Progenitor cell of endocrine pancreas (in vitro differentiated cells): Measurements from ENCODE around the gene FNDC3B. TPM values are rescaled to one million over a fixed set of nuclear protein-coding genes. Genes with fewer than 3 reads are reported as not detected.

ENCODE experiments used
- DNase-seq: peaks from one replicate; pipeline ENCODE4 v3.0.0; 2021; ENCODE audit warnings: low spot score; ENCODE audit not compliant: unreplicated experiment
- H3K27ac Mint-ChIP-seq: 2 replicates; pipeline ENCODE4 v1.8.0; 2021; ENCODE audit warnings: mild to moderate bottlenecking, moderate library complexity, mixed read lengths
- H3K27me3 Mint-ChIP-seq: 2 replicates; pipeline ENCODE4 v1.8.0; 2021; ENCODE audit warnings: mixed read lengths
- H3K36me3 Mint-ChIP-seq: 2 replicates; pipeline ENCODE4 v1.8.0; 2022; ENCODE audit warnings: mixed read lengths; ENCODE audit not compliant: insufficient read depth
- H3K4me1 Mint-ChIP-seq: 2 replicates; pipeline ENCODE4 v1.8.0; 2021; ENCODE audit warnings: low read depth, mixed read lengths
- H3K4me3 Mint-ChIP-seq: 2 replicates; pipeline ENCODE4 v1.8.0; 2021; ENCODE audit warnings: low read depth, mild to moderate bottlenecking, moderate library complexity, mixed read lengths
- H3K9me3 Mint-ChIP-seq: 2 replicates; pipeline ENCODE4 v1.8.0; 2021; ENCODE audit warnings: low read depth, mixed read lengths
- CTCF ChIP-seq: fragments of 200-600 bp; sonication (generic); IDR thresholded peaks from one replicate; pipeline ENCODE4 v1.5.0; 2021; ENCODE audit warnings: antibody characterized with exemption, mild to moderate bottlenecking; ENCODE audit not compliant: unreplicated experiment
- total RNA-seq: library from RNA; stranded (reverse); gene quantifications from 2 replicates; pipeline ENCODE4 v1.2.1, GENCODE V29; 2021

The FNDC3B gene
- total RNA-seq, 1 donor from 2014 or later: 158 TPM

- peaks cover 5% of the 10 kb centered on the region for H3K9me3 Mint-ChIP-seq
- H3K4me3 Mint-ChIP-seq: no peak overlapping the region
- no peak overlapping the region for H3K27ac Mint-ChIP-seq
- TF ChIP-seq CTCF: no peak
- H3K27me3 Mint-ChIP-seq: no peaks in the 10 kb centered on the region
- DNase-seq: no peak
- peaks cover 20% of the 10 kb centered on the region for H3K36me3 Mint-ChIP-seq
- H3K4me1 Mint-ChIP-seq: peaks cover 39% of the 10 kb centered on the region
Measured at GRCh38 chr3:172083995-172084409, 44.6 kb downstream of the FNDC3B start.

GRCh38 chr3:172084871-172085556 lies 45.6 kb downstream of the FNDC3B start:
- Mint-ChIP-seq H3K27me3 (no peaks in the 10 kb centered on the region), H3K27ac (peak overlapping the region; percentile 66), H3K4me1 (peaks cover 44% of the 10 kb centered on the region), H3K9me3 (peaks cover 5% of the 10 kb centered on the region), H3K4me3 (no peak overlapping the region), H3K36me3 (peaks cover 19% of the 10 kb centered on the region)
- TF ChIP-seq CTCF: no peak
- no peak for DNase-seq

GRCh38 chr3:172085557-172085895 lies 46.1 kb downstream of the FNDC3B start:
- Mint-ChIP-seq H3K4me1 (peaks cover 45% of the 10 kb centered on the region), H3K27ac (no peak overlapping the region)

GRCh38 chr3:172086071-172086470 lies 46.7 kb downstream of the FNDC3B start:
- Mint-ChIP-seq H3K4me1 (peaks cover 40% of the 10 kb centered on the region), H3K9me3 (peaks cover 5% of the 10 kb centered on the region), H3K36me3 (peaks cover 19% of the 10 kb centered on the region), H3K27ac (no peak overlapping the region), H3K4me3 (no peak overlapping the region), H3K27me3 (no peaks in the 10 kb centered on the region)
- no peak for TF ChIP-seq CTCF
- DNase-seq: no peak

More at GRCh38 chr3:172085557-172085895, 46.1 kb downstream of the FNDC3B start:
- Mint-ChIP-seq H3K27me3 (no peaks in the 10 kb centered on the region), H3K9me3 (peaks cover 5% of the 10 kb centered on the region), H3K4me3 (no peak overlapping the region), H3K36me3 (peaks cover 19% of the 10 kb centered on the region)
- TF ChIP-seq CTCF: no peak
- no peak for DNase-seq

GRCh38 chr3:172087198-172087597 lies 47.8 kb downstream of the FNDC3B start:
- TF ChIP-seq CTCF: no peak
- H3K4me3 Mint-ChIP-seq: no peak overlapping the region
- no peak for DNase-seq
- peaks cover 5% of the 10 kb centered on the region for H3K9me3 Mint-ChIP-seq
- H3K4me1 Mint-ChIP-seq: peaks cover 31% of the 10 kb centered on the region
- no peak overlapping the region for H3K27ac Mint-ChIP-seq
- H3K27me3 Mint-ChIP-seq: no peaks in the 10 kb centered on the region
- H3K36me3 Mint-ChIP-seq: peaks cover 19% of the 10 kb centered on the region
